SK-N-MC (cell line): Measurements from ENCODE around the gene DAB2IP.

Experiments used
- EZH2 ChIP-seq: fragments of 200-600 bp; sonication (generic); IDR thresholded peaks from one replicate; pipeline ENCODE4 v1.6.1; 2017; ENCODE audit warnings: antibody characterized with exemption
- POLR2AphosphoS5 ChIP-seq: IDR thresholded peaks from 2 replicates; pipeline ENCODE4 v1.6.1; 2012; ENCODE audit warnings: mild to moderate bottlenecking, low read depth, low read length, borderline replicate concordance

DNA sequence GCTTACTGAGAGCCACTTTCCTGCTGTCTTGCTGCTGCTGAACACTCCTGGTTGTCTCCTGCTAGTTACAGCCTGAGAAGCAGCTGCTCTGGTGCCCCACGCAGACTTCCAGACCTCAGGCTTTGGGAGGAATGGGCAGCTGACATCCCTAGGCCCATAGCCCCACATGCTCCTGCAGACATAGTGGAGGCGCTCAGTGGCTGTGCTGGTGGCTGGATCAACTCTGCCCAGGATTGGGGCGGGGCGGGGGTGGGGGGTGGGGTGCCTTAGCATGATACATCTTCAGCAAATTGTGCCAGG, 93.9 kb downstream of the DAB2IP start:
- TF ChIP-seq POLR2AphosphoS5 (no peak), EZH2 (no peak)
